Sigmoid colon (tissue), 4 donors: ENCODE data around the gene ABCG5.

Experiments
- CTCF ChIP-seq, 4 experiments: fragments of 450-650 bp in 3 of 4; fragments of 200-600 bp in 1 of 4; IDR thresholded peaks; one replicate each; pipeline ENCODE4 v1.5.1; 2016 to 2019; ENCODE audit warnings: antibody characterized with exemption in 4 of 4, mild to moderate bottlenecking in 3 of 4, moderate library complexity in 2 of 4
- POLR2AphosphoS5 ChIP-seq, 4 donors: sonication (generic); formaldehyde crosslinking; IDR thresholded peaks; one replicate each; pipeline ENCODE4 v1.6.1; 2017; ENCODE audit warnings: antibody characterized with exemption in 4 of 4

GRCh38 chr2:43845181-43845580 is 6.5 kb upstream of the ABCG5 start:
- TF ChIP-seq CTCF (IDR thresholded peaks at IDR 0.05): no peak
- TF ChIP-seq POLR2AphosphoS5 (IDR thresholded peaks at IDR 0.05): no peak
